ENCODE data around the gene METTL26.

METTL26 gene

DNA sequence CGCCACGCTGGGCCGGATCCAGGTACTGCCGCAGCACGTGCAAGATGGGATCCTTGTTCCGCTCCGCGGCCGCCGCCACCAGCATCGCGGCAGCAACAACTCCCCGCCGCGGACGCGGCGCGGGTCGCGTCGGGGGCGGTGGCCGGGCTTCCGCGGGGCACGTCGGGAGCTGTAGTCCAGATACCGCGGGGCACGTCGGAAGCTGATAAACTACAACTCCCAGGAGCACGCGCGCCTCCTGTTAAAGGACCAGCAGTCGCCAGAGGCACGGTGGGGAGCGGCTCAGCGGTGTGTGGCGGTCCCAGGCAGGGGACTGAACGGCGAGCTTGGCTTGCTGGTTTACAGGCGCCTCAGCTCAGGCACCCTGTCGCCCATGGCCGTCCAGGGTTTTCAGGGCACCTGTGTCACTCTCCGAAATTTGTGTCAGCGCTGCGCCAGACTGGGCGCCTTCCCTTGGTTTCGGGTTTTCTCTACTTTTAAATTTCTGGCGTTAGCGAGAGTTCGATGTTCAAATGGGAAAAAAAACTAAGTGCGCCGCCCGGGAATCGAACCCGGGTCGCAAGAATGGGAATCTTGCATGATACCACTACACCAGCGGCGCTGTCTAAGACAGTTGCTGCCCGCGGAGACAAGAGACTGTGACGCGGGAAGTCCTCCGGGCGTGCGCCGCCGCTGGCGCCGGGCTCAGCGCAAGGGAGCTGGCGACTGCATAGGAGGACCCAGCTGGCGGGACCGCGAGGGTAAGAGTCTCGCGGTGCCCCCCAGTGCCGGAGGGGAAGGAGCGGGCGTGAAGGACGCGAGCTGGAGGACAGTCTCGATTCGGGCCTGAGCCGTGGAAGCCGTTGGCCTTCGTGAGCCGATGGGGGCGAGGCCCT, at the start of gene METTL26:
TSS of gene METTL26 (minus strand) at position 100 of the 875 bp plus-strand sequence. CDS start at position 85, 15 bp downstream.
- peak; percentile 78 to 84 for DNase-seq (ENCODE audit: low read depth in 2 of 2)

DNA sequence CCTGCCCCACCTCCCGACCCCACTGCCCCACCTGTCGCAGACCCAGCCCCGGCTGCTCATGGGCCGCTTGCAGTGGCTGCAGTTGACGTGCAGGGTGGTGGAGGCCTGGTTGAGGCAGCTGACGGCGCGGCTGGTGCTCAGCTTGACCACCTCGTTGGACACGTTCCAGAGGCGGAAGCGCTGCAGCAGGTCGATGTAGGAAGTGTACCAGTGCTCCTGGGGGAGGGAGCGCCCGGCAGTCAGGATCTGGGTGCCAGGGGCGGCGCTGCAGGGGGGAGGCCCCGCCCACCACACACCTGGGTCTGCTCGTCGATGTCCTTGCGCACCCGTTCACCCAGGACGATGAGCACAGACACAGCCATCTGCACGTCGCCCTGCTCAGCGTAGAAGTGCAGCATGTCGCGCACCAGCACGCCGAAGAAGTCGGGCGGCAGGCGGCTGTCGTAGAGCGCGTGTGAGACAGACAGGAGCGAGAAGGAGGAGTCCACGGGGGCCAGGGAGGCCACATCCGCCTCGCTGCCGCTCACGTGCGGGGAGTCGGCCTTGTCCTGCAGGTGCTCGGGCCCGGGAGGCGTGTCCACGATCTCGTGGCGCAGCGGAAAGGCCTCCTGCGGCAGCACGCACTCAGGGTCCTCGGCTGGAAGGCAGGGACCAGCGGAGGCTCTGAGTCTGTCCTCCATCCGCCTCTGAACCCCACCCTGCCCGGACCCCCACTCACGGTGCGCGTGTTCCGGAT, 49.0 kb upstream of the METTL26 start:
- DNase-seq (ENCODE audit: low read depth in 2 of 2) = no peak

DNA sequence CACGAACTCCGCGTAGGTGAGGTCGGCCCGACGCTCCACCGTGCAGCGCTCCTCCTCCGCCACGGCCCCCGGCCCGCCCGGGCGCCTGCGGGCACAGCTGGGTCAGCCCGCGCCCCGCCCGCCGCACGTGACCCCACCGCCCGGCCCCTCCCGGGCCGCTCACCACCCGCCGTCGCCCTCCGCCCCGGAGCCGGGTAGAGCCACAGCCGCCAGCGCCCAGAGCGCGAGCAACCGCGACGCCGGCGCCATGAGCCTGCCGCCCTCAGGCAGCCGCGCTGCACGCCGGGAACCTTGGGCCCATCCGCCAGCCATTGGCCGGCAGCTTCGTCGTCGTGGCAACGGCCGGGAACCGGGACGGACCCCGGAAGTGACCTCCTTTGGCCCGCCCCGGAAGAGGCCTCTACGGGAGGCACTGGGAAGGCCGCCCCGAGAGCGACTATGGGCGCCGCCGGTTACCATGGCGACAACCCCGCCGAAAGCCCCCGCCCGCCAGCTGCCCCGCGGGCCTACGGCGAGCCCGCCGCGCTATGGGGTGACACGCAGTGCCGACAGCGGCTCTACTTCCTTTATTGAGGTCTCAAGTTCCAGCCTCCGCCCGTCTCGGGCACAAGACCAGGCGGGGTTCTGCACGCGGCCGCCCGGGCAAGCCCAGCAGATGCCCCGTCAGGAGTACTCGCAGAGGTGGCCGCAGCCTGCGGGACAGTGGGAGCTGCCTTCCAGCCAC, 48.1 kb upstream of the METTL26 start, which contains the start of gene JMJD8:
TSS of gene JMJD8 (minus strand) at position 264 of the 724 bp plus-strand sequence. CDS start at position 249, 15 bp downstream.
- DNase-seq (ENCODE audit: low read depth in 2 of 2) = peak; percentile 92

DNA sequence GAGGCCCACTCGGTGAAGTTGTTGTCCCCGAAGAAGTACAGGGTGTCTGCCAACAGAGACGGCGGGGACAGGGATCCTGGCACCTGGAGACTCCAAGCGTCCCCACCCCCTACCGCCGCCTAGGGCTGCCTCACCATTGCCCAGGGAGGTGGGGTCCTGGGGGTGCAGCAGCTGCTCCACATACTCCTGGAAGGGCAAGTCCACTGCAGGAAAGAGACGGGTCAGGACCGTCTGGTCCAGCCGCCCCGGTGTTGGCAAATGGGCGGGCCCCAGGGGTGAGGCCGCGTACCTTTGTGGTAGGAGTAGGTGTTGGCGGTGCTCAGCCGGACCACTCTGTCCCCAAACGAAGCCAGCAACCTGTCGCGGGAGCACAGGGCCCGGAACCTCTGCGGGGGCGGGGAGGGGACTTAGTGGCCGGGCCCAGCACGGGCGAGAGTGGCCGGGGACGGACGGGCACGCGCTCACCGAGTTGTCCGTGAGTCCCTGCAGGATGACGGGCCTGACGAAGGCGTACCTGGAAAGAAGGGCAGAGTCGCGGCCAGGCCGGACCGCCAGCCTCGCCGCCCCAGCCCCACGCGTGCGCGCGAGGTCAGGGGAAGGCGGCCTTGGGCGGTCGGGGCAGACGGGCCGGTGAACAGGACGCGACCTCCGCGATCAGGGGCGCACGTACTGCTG, 47.4 kb upstream of the METTL26 start:
- no peak for DNase-seq (ENCODE audit: low read depth in 2 of 2)

DNA sequence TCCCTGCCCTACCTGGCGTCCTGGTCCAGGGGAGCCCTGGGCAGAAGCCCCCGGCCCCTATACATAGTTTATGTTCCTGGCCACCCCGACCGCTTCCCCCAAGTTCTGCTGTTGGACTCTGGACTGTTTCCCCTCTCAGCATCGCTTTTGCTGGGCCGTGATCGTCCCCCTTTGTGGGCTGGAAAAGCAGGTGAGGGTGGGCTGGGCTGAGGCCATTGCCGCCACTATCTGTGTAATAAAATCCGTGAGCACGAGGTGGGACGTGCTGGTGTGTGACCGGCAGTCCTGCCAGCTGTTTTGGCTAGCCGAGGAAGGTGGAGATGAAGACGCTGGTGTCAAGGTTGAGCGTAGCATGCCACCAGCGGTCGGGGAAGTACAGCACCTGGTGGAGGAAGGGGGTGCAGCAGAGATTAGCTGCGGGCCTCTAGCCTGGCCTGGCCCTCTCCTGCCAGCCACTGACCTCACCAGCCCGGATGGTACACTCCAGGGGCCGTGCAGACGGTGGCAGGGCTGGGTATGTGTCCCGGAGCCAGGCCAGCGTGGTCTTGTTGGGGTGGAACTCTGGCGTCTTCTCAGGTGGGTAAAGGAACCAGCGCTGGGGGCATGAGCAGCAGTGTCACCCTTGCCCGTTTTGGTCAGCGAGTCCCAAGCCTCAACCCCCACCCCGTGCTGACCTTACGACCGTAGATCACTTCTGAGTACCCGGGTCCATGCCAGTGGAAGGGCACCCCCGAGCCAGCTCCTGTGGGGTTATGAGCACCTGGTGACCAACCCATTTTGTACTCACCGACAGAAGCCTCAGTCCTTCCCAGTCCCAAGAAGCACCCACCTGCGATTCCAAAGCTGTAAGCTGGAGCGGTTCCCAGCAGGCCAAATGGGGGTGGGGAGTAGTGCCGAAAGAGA, 46.6 kb upstream of the METTL26 start:
- no peak for DNase-seq (ENCODE audit: low read depth in 2 of 2)

DNA sequence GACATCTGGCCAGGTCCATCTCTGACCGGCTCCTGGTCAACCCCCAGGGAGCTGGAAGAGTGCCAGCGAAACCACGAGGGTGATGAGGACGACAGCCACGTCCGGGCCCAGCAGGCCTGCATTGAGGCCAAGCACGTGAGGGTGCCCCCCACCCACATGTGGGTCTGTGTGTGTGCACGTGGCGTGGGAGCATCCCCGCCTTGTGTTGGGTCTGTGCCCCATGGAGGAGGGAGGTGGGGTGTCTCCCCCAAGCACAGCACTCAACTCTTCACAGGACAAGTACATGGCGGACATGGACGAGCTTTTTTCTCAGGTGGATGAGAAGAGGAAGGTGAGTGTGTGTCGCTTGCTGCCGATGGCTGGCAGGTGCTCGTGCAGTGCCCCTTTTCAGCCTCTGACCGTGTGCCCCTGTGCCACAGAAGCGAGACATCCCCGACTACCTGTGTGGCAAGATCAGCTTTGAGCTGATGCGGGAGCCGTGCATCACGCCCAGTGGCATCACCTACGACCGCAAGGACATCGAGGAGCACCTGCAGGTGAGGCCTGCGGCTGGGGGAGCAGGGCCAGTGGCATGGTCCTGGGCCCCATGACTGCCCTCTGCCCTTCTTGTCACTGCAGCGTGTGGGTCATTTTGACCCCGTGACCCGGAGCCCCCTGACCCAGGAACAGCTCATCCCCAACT, 45.8 kb upstream of the METTL26 start:
- DNase-seq (ENCODE audit: low read depth in 2 of 2) = no peak

DNA sequence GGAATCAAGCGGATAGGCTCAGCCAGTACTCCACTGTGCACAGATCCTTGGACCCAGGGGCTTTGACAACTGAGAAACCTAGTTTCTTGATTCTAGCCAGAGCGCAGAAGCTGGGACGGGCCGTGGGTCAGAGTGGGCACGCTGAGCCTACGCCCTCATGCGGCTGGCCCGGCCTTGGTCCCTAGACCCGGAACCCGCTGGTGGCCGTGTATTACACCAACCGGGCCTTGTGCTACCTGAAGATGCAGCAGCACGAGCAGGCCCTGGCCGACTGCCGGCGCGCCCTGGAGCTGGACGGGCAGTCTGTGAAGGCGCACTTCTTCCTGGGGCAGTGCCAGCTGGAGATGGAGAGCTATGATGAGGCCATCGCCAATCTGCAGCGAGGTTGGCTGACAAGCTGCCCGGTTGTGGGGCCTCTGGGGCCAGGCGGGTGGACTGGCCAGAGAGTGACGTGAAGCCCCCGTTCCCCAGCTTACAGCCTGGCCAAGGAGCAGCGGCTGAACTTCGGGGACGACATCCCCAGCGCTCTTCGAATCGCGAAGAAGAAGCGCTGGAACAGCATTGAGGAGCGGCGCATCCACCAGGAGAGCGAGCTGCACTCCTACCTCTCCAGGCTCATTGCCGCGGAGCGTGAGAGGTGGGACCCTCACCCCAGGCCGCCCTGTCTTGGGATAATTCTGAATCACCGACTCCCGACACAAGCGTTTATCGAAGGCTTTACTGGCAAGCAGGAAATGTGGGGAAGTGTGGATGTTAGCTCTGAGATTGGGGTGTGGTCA, 45.1 kb upstream of the METTL26 start:
- no peak for DNase-seq (ENCODE audit: low read depth in 2 of 2)

DNA sequence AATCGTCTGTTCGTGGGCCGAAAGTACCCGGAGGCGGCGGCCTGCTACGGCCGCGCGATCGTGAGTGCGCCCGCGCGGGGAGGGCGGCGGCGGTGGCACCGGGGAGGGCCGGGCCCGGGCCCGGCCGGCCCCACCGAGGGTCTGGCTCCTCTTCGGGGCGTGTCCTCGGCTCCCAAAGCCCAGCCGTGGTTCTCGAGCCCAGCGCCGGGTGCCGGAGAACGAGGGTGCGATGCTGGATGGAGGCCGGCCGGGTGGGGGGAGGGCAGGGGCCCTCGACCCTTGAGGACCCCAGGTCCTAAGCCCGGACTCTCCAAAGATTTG, 44.5 kb upstream of the METTL26 start:
- DNase-seq (ENCODE audit: low read depth in 2 of 2) = no peak

DNA sequence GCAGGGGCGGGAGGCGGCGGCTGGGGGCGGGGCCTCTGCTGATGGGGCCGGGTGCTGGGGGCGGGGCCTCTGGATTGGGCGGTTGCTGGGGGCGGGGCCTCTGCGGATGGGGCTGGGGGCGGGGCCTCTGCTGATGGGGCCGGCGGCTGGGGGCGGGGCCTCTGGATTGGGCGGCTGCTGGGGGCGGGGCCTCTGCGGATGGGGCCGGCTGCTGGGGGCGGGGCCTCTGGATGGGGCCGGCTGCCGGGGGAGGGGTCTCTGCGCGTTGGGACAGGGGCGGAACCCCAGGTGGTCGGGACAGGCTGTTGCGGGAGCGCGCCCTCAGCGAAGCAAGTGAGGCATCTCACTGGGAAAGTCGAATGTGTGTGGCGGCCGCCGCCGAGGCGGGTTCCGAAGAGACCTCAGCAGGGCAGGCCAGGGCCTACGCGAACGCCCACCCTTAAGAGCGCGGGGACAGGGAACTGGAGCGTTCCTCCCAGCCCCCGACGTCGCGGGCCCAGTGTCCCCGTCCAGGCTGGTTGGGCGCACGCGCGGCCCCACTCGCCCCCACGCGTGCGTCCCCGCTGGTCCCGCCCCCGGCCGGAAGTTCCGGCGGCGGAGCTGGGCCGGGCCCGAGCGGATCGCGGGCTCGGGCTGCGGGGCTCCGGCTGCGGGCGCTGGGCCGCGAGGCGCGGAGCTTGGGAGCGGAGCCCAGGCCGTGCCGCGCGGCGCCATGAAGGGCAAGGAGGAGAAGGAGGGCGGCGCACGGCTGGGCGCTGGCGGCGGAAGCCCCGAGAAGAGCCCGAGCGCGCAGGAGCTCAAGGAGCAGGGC, 43.9 kb upstream of the METTL26 start, which contains the start of gene STUB1:
TSS of gene STUB1 (plus strand) at position 597 of the 811 bp plus-strand sequence. CDS start at position 713, 116 bp downstream.
- DNase-seq (ENCODE audit: low read depth in 2 of 2) = peak; percentile 65 to 83

DNA sequence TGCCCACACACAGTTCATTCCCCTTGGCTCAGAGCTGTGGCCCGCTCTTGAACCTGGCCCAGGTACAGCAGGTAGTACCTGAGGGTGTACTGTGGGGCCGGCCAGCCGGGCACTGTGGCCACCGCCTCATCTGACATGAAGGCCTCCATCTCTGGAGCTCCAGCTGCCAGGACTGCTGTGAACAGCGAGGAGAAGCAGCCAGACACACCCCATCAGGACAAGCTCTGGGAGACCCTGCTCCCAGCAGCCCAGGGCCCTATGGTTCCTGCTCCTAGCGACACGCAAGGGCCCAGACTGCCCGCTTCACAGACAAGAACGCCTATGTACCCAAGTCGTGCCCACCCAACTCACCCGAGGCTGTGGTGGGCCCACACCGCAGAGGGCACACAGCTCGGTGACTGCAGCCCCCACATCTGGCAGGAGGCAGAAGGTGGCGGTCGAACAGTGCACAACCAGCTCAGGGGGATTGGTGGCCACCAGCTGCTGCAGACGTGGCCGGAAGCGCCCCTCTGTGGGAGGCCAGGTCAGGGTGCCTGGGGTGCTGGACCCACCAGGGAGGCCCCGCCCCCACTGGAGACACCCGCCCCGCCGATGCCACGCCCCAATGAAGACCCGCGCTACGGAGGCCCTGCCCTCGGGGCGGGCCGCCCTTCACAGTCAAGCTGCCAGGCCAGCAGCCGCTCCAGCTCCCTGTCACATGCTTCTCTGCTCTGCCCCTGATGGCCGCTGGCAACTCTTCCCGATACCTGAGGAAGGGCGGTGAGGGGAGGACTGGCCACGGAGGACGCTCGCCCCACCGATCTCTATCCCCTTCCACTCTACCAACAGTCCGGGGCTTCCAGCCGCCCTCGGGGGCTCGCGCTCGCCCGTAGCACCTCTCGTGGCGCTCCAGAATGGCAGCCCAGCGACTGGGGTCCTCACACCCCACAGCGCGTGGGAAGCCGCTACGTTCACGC, 43.0 kb upstream of the METTL26 start:
- peak in 1 of 2 donors; percentile 35 for DNase-seq (ENCODE audit: low read depth in 2 of 2)

DNA sequence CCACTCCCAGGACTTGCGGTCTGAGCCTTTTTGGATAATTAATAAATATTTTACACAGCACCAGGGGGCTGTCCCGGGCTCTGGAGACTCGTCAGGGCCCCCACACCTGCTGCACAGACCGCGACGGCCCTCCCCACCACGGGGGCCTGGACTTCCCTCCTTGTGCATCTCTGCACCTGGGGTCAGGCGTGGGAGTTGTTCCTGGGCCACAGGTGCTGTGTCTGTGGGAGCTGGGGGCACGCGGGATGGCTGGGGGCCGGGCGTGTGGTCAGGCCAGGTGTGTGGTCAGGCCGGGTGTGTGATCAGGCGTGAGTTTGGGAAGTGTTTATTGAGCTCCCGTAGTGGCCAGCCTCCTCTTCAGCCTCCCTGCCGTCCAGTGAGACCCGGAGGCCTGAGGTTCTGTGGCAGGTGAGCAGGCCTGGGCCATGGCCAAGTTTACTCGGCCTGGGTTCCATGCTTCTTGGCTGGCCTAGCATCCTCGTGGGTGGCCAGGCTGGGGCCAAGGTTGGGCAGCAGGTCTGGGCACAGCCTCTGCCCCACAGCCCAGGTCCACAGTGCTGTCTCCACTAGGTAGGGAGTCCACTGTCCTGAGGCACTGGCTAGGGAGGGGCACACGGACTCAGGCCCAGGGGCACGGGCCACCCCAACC, 42.2 kb upstream of the METTL26 start:
- no peak for DNase-seq (ENCODE audit: low read depth in 2 of 2)

DNA sequence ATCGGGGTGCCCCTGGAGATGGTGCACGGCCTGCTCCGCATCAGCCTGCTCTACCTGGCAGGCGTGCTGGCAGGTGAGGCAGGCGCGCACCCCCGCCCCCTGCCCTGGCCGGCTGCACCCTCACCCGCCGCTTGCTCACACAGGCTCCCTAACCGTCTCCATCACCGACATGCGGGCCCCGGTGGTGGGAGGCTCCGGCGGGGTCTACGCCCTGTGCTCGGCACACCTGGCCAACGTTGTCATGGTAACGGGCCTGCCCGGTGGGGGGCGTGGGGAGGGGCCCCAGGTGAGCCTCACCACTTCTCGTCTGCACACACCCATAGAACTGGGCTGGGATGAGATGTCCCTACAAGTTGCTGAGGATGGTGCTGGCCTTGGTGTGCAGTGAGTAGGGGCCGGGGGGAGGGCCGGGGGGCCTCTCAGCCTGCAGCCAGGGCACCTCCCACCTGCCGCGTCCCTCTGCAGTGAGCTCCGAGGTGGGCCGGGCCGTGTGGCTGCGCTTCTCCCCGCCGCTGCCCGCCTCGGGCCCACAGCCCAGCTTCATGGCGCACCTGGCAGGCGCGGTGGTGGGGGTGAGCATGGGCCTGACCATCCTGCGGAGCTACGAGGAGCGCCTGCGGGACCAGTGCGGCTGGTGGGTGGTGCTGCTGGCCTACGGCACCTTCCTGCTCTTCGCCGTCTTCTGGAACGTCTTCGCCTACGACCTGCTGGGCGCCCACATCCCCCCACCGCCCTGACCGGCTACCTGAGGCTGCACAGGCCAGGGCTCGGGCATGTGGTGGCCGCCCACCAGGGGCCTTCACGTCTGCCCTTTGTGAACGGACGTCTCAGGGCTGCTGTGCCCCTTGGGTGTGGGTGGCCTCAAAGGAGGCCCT, 41.4 kb upstream of the METTL26 start:
- DNase-seq (ENCODE audit: low read depth in 2 of 2) = no peak

DNA sequence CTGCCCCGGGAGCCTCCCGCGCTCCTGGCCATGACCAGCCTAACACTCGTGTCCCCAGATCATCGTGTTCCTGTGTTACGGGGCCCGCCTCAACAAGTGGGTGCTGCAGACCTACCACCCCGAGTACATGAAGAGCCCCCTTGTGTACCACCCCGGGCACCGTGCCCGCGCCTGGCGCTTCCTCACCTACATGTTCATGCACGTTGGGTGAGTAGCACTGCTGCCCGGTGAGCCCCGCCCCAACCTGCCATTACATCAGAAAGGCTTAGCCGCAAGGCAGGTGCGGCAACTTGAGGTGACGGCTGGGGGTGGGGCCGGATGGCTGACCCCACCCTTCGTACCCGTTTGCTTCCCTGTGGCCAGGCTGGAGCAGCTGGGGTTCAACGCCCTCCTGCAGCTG, 40.8 kb upstream of the METTL26 start:
- no peak for DNase-seq (ENCODE audit: low read depth in 2 of 2)

DNA sequence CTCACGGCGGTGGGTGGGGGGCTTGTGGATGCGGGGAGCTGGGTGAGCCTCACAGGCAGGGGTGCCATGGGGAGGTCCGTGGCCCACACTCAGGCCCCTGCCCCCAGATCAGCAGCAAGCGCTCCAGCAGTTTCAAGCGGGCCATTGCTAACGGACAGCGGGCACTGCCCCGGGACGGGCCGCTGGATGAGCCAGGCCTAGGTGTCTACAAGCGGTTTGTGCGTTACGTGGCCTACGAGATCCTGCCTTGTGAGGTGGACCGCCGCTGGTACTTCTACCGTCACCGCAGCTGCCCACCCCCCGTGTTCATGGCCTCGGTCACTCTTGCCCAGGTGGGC, 40.4 kb upstream of the METTL26 start:
- no peak for DNase-seq (ENCODE audit: low read depth in 2 of 2)

DNA sequence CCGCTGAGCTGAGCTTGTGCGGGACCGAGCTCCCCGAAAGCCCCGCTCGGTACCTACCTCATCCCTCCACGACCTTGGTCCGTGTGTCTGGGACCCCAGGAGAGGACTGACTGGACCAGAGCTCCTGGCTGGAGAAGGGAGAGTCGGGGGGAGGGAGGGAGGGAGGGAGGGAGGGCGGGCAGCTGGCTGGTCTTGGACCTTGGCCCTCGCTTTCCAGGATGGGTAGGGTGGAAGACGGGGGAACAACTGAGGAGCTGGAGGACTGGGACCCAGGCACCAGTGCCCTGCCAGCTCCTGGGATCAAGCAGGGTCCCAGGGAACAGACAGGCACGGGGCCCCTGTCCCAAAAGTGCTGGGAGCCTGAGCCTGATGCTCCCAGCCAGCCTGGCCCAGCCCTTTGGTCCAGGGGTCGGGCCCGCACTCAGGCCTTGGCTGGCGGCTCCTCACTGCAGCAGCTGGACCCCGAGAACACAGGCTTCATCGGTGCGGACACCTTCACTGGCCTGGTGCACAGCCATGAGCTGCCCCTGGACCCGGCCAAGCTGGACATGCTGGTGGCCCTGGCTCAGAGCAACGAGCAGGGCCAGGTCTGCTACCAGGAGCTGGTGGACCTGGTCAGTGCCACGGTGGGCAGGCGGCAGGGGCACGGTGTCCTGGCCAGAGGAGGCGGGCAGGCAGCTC, 39.9 kb upstream of the METTL26 start:
- no peak for DNase-seq (ENCODE audit: low read depth in 2 of 2)
